B cell (primary cell): Measurements from ENCODE around the gene BCO1. TPM values are rescaled to one million over a fixed set of nuclear protein-coding genes. Genes with fewer than 3 reads are reported as not detected.

Experiments used
- ATAC-seq: fragments of 200-7000 bp; cut with Tn5 transposase; one replicate; pipeline ENCODE4 v1.10.0; 2021; ENCODE audit warnings: low read depth, mild to moderate bottlenecking, moderate number of reproducible peaks, moderate library complexity
- CTCF ChIA-PET: fragments of 350-600 bp; sonication (Branson Sonifier 250); formaldehyde crosslinking; loops from one replicate; lab custom pipeline; 2021; ENCODE audit warnings: antibody characterized with exemption, inconsistent platforms; lab: Charles Lee
- POLR2A ChIA-PET: fragments of 350-600 bp; sonication (Branson Sonifier 250); formaldehyde crosslinking; loops from one replicate; lab custom pipeline; 2021; ENCODE audit warnings: antibody characterized with exemption; lab: Charles Lee
- DNase-seq: peaks from one replicate; pipeline ENCODE4 v3.0.0; 2013
- H2AFZ ChIP-seq: 2 replicates; pipeline ENCODE4 v1.6.1; 2012; ENCODE audit warnings: mild to moderate bottlenecking, low read depth, low read length; ENCODE audit not compliant: insufficient read depth, poor library complexity, severe bottlenecking
- H3K27ac ChIP-seq, 2 donors: 1 replicate in 1 of 2; 2 replicates in 1 of 2; pipeline ENCODE4 v1.5.1; 2012 to 2013; ENCODE audit warnings: low read length in 2 of 2, mild to moderate bottlenecking in 2 of 2, moderate library complexity in 1 of 2
- H3K27me3 ChIP-seq, 4 experiments: fragments of 200-600 bp in 1 of 4; sonication (generic) in 1 of 4; replicated peaks in 1 of 4; 1 replicate in 2 of 4; 2 replicates in 2 of 4; pipeline versions ENCODE4 v1.6.1 to v1.7.0; 2013 to 2016; ENCODE audit warnings: low read length in 3 of 4, mild to moderate bottlenecking in 2 of 4, mixed read lengths in 1 of 4, moderate library complexity in 1 of 4; ENCODE audit not compliant: insufficient read depth in 4 of 4, control insufficient read depth in 3 of 4; ENCODE audit errors: control extremely low read depth in 1 of 4
- H3K36me3 ChIP-seq, 2 experiments: replicated peaks in 1 of 2; 1 replicate in 1 of 2; 2 replicates in 1 of 2; pipeline versions ENCODE4 v1.6.1 to v1.7.1; 2013; ENCODE audit warnings: low read length in 1 of 2; ENCODE audit not compliant: insufficient read depth in 2 of 2, control insufficient read depth in 1 of 2; ENCODE audit errors: control extremely low read depth in 1 of 2, extremely low read depth in 1 of 2
- H3K4me1 ChIP-seq, 2 donors: fragments of 200-600 bp in 1 of 2; sonication (generic) in 1 of 2; 1 replicate in 1 of 2; 2 replicates in 1 of 2; pipeline versions ENCODE4 v1.5.1 to v1.6.1; 2013 to 2017; ENCODE audit warnings: low read length in 2 of 2; ENCODE audit not compliant: control insufficient read depth in 2 of 2, insufficient read depth in 2 of 2
- H3K4me2 ChIP-seq: replicated peaks from 2 replicates; pipeline ENCODE3; 2012; ENCODE audit warnings: mild to moderate bottlenecking, low read depth, low read length; ENCODE audit not compliant: poor library complexity, severe bottlenecking
- H3K4me3 ChIP-seq, 5 experiments: fragments of 200-600 bp in 1 of 5; sonication (generic) in 1 of 5; 1 replicate in 3 of 5; 2 replicates in 2 of 5; pipeline versions ENCODE4 v1.5.1 to v1.7.0; 2011 to 2016; ENCODE audit warnings: low read length in 4 of 5, mild to moderate bottlenecking in 4 of 5, low read depth in 2 of 5, control low read depth in 1 of 5, moderate library complexity in 1 of 5; ENCODE audit not compliant: insufficient read depth in 1 of 5; ENCODE audit errors: control extremely low read depth in 1 of 5, extremely low read depth in 1 of 5
- H3K79me2 ChIP-seq: fragments of 200-600 bp; sonication (generic); one replicate; pipeline ENCODE4 v1.6.0; 2016; ENCODE audit warnings: low read length; ENCODE audit not compliant: control insufficient read depth, insufficient read depth
- H3K9ac ChIP-seq: fragments of 200-600 bp; sonication (generic); 2 replicates; pipeline ENCODE4 v1.6.1; 2017; ENCODE audit warnings: mild to moderate bottlenecking, low read length, moderate library complexity
- H3K9me3 ChIP-seq, 3 donors: one replicate each; pipeline versions ENCODE4 v1.6.1 to v1.7.1; 2013; ENCODE audit warnings: low read length in 2 of 3; ENCODE audit not compliant: control insufficient read depth in 2 of 3, insufficient read depth in 1 of 3; ENCODE audit errors: control extremely low read depth in 1 of 3
- H4K20me1 ChIP-seq: 2 replicates; pipeline ENCODE4 v1.6.0; 2012; ENCODE audit warnings: mild to moderate bottlenecking, low read length; ENCODE audit not compliant: insufficient read depth, control insufficient read depth, poor library complexity, severe bottlenecking
- H3K27ac Mint-ChIP-seq: one replicate; pipeline ENCODE4 v1.8.0; 2021; ENCODE audit warnings: mixed read lengths
- H3K27me3 Mint-ChIP-seq: one replicate; pipeline ENCODE4 v1.8.0; 2021; ENCODE audit warnings: mixed read lengths
- H3K4me1 Mint-ChIP-seq: one replicate; pipeline ENCODE4 v1.8.0; 2021; ENCODE audit warnings: mixed read lengths
- H3K4me3 Mint-ChIP-seq: one replicate; pipeline ENCODE4 v1.8.0; 2021; ENCODE audit warnings: mixed read lengths
- H3K9me3 Mint-ChIP-seq: one replicate; pipeline ENCODE4 v1.8.0; 2022; ENCODE audit warnings: mixed read lengths; ENCODE audit not compliant: insufficient read depth
- EZH2 ChIP-seq: IDR thresholded peaks from 2 replicates; pipeline ENCODE4 v1.6.1; 2012; ENCODE audit warnings: borderline replicate concordance, low read depth, mild to moderate bottlenecking, moderate library complexity, low read length; ENCODE audit not compliant: insufficient read depth, poor library complexity, severe bottlenecking
- WGBS: methylation state at CpG from one replicate; pipeline ENCODE4 v1.1.5; 2013; ENCODE audit warnings: missing lambda C conversion rate; ENCODE audit not compliant: insufficient coverage; 5-methylcytosine and 5-hydroxymethylcytosine counted together
- intact Hi-C: fragments of 100-400 bp; cut with micrococcal nuclease; formaldehyde crosslinking; loops from one replicate; pipeline ENCODE4 v1.10.0; 2022
- polyA plus RNA-seq: library from polyadenylated mRNA; depleted of rRNA; stranded (reverse); fragments of >200 nt; gene quantifications from 2 replicates; pipeline ENCODE4 v1.2.3, GENCODE V29; 2012
- total RNA-seq, 2 donors: library from RNA; stranded (reverse); fragments of 120-200 nt in 1 of 2; gene quantifications; 1 replicate in 1 of 2; 2 replicates in 1 of 2; pipeline versions ENCODE4 v1.2.3 to v1.2.4, GENCODE V29; 2013 to 2022
- TF ChIP-seq, protein P1 (sequence below): fragments of 200-600 bp; IDR thresholded peaks from one replicate; pipeline ENCODE4 v1.8.0; 2022; ENCODE audit warnings: antibody characterized with exemption, mild to moderate bottlenecking

BCO1 gene
- total and polyA plus RNA-seq, 2 donors (not counting 1 experiment from before 2014, with no cell fraction given): not detected

DNA sequence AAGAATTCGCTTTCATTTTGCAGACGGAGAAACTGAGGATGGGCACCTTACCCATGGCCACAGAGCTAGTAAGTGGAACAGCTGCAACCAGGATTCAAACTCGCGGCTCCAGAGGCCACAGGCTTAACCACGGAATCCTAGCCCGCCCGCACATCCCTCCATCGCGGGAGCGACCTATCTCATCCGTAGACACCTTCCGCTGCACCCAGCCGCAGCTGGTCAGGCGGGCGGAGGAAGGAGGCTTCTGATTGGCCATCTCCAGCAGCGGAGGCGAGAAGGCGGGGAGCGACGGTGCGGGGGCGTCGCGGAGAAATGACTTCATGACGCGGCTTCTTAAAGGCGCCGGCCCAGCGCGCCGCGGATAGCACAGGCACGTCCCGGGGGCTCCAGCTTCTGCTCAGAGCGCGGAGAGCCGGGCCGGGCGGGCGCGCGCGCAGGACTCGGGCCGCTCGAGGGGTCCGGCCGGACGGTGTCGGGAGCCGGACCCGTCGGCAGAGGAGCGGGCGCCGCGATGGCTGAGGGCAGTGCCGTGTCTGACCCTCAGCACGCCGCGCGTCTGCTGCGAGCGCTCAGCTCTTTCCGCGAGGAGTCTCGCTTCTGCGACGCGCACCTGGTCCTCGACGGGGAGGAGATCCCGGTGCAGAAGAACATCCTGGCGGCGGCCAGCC lies 76.2 kb downstream of the BCO1 start, which contains the start of gene GAN:
TSS of gene GAN (plus strand) at position 360 of the 668 bp plus-strand sequence. CDS start at position 512, 152 bp downstream.
- Histone ChIP-seq H4K20me1 (peaks cover 18% of the 10 kb centered on the region), H3K27me3 (no peaks in the 10 kb centered on the region), H3K4me1 (peaks cover 16 to 18% of the 10 kb centered on the region in 2 donors), H3K79me2 (peaks cover 60% of the 10 kb centered on the region), H3K4me2 (peak within 1 kb of the TSS; percentile 87), H3K9me3 (no peaks in the 10 kb centered on the region), H3K27ac (peak within 1 kb of the TSS; percentile 30 to 76), H3K4me3 (peak within 1 kb of the TSS; percentile 66 to 94 (median 79)), H3K9ac (peak within 1 kb of the TSS; percentile 90), H2AFZ (peak within 1 kb of the TSS; percentile 94), H3K36me3 (peaks cover 0 to 2% of the 10 kb centered on the region in 2 experiments)
- POLR2A ChIA-PET: interaction anchor here (0.9 to 1.0 kb wide), 2 partner anchors 238 to 401 kb away, joined by 5 to 6 read pairs; partner anchors contain the start of gene C16orf46
- H3K4me1 Mint-ChIP-seq: peaks cover 32% of the 10 kb centered on the region
- DNase-seq: peak; percentile 96
- under 1% methylated on average over 75 of the region's 75 CpGs for WGBS
- H3K9me3 Mint-ChIP-seq: no peaks in the 10 kb centered on the region
- CTCF ChIA-PET: interaction anchor here (0.8 to 1.4 kb wide), 2 partner anchors 35 to 110 kb away, joined by 3 read pairs; no protein-coding TSS in a partner anchor
- H3K27me3 Mint-ChIP-seq: no peaks in the 10 kb centered on the region
- H3K27ac Mint-ChIP-seq: peak within 1 kb of the TSS; percentile 95
- intact Hi-C loops: loop anchor here (1.0 to 10.0 kb wide), 4 partner anchors 190 to 307 kb away; partner anchors contain the start of genes ATMIN, CENPN and GCSH
- H3K4me3 Mint-ChIP-seq: peak within 1 kb of the TSS; percentile 95
- peak; percentile 94 for ATAC-seq
- TF ChIP-seq, protein P1, sequence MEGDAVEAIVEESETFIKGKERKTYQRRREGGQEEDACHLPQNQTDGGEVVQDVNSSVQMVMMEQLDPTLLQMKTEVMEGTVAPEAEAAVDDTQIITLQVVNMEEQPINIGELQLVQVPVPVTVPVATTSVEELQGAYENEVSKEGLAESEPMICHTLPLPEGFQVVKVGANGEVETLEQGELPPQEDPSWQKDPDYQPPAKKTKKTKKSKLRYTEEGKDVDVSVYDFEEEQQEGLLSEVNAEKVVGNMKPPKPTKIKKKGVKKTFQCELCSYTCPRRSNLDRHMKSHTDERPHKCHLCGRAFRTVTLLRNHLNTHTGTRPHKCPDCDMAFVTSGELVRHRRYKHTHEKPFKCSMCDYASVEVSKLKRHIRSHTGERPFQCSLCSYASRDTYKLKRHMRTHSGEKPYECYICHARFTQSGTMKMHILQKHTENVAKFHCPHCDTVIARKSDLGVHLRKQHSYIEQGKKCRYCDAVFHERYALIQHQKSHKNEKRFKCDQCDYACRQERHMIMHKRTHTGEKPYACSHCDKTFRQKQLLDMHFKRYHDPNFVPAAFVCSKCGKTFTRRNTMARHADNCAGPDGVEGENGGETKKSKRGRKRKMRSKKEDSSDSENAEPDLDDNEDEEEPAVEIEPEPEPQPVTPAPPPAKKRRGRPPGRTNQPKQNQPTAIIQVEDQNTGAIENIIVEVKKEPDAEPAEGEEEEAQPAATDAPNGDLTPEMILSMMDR: no peak
- TF ChIP-seq EZH2: no peak
